ENCODE measurements around the gene CRIP1. TPM values are rescaled to one million over a fixed set of nuclear protein-coding genes. Genes with fewer than 3 reads are reported as not detected.

The CRIP1 gene
- total RNA-seq, 1 donor from 2014 or later, result 106 TPM

DNA sequence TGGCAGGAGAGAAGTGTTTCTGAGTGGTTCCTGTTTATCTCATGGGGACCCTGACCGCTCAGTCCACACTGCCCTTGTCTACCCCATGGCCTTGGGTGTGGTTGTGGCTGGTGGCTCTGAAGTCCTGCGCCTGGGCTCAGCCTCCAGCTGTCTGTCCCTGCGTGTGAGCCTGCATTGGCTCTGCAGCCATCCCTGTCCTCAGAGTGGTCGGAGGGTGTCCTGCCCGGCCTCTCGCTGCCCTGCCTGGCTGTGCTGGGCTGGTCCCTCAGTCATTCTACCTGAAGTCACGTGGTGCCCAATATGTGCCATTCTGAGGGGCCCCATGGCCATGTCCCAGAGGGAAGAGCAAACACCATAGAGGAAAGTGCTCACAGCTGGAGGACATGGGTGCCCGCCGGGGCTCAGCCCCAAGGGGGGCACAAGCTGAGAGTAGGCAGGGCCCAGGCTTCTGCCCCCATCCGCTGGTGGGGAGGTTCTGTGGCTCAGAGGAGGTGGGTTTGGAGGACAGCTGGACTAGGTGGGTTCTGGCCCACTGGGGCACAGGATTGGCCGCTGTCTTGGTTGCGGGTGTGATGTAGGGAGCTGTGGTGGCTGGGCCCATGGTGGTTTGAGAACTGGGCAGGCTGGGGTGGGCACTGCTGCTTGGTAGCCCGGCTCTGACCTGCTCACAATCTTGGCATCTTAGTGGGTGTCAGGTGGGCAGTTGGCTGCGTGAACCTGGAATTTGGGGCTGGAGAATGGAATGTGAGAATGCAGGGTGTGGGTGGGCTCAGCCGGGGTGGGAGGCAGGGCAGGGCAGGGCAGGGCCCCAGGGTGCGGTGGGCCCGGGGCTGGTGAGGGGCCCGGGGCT is 16.0 kb downstream of the CRIP1 start:
- intact Hi-C loops (cut with DNase I), result no loop called here
- TF ChIP-seq, protein P1, sequence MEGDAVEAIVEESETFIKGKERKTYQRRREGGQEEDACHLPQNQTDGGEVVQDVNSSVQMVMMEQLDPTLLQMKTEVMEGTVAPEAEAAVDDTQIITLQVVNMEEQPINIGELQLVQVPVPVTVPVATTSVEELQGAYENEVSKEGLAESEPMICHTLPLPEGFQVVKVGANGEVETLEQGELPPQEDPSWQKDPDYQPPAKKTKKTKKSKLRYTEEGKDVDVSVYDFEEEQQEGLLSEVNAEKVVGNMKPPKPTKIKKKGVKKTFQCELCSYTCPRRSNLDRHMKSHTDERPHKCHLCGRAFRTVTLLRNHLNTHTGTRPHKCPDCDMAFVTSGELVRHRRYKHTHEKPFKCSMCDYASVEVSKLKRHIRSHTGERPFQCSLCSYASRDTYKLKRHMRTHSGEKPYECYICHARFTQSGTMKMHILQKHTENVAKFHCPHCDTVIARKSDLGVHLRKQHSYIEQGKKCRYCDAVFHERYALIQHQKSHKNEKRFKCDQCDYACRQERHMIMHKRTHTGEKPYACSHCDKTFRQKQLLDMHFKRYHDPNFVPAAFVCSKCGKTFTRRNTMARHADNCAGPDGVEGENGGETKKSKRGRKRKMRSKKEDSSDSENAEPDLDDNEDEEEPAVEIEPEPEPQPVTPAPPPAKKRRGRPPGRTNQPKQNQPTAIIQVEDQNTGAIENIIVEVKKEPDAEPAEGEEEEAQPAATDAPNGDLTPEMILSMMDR (IDR thresholded peaks at IDR 0.05), result no peak
- Histone ChIP-seq H3K4me3 (no peak overlapping the region), H3K27me3 (no peaks in the 10 kb centered on the region), H3K4me1 (no peaks in the 10 kb centered on the region), H3K36me3 (peaks cover 0 to 10% of the 10 kb centered on the region in 2 donors), H3K27ac (no peak overlapping the region), H3K9me3 (no peaks in the 10 kb centered on the region)
- no peak for DNase-seq (ENCODE audit: low spot score in 2 of 2)

DNA sequence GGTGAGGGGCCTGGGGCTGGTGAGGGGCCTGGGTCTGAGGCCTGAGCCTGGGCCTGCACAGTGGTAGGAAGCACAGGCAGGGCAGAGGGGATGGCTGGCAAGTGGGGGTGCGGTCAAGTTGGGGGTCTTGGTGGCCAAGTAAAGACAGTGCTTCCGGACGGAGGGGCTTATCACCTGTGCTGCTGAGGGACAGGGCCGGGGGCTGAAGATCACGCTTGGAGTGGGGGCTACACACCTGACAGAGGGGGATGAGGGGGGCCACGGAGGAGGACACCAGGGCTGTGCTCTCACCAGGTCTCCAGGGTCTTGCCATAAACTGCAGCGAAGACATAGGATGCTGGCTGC is 16.6 kb downstream of the CRIP1 start:
- TF ChIP-seq, protein P1 (IDR thresholded peaks at IDR 0.05), result no peak
- intact Hi-C loops (cut with DNase I), result no loop called here
- H3K27ac ChIP-seq, result no peak overlapping the region
- H3K4me1 ChIP-seq, result no peaks in the 10 kb centered on the region
- H3K27me3 ChIP-seq, result no peaks in the 10 kb centered on the region
- no peaks in the 10 kb centered on the region for H3K9me3 ChIP-seq
- H3K4me3 ChIP-seq, result no peak overlapping the region
- peaks cover 0 to 7% of the 10 kb centered on the region in 2 donors for H3K36me3 ChIP-seq
- DNase-seq (ENCODE audit: low spot score in 2 of 2), result no peak

DNA sequence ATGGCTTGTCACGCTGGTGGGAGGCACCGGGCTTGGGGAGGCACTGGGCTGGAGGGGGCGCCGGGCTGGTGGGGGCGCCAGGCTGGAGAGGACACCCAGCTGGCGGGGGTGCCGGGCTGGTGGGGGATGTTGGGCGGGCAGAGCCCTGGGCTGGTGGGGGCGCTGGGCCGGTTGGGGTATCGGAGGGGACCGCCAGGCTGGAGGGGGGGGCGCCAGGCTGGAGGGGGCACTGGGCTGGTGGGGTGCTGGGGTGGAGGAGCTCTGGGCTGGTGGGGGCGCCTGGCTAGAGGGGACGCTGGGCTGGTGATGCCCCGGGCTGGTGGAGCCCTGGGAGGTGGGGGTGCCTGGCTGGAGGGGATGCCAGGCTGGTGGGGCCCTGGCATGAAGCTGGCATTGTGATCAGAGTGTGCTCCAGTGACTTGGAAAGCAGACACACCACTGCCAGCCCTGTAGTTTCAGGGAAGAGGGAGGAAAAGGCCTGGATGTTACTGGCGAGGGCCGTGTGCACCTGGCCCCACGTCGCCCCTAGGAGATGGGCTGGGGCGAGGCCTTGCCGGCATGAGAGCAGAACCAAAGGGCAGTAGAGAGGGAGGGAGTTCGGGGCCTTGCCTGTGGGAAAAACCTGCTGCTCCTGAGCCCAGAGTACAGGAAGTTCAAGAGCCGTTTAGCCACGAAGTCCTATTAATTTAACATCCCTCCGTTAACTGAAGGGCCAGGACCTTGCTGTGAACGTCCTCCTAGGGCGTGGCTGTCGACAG is 17.4 kb downstream of the CRIP1 start:
- no peak overlapping the region for H3K4me3 ChIP-seq
- no peaks in the 10 kb centered on the region for H3K9me3 ChIP-seq
- H3K27me3 ChIP-seq, result no peaks in the 10 kb centered on the region
- no peak for DNase-seq (ENCODE audit: low spot score in 2 of 2)
- H3K27ac ChIP-seq, result no peak overlapping the region
- H3K36me3 ChIP-seq, result no peaks in the 10 kb centered on the region
- intact Hi-C loops (cut with DNase I), result no loop called here
- TF ChIP-seq, protein P1 (IDR thresholded peaks at IDR 0.05), result no peak
- no peaks in the 10 kb centered on the region for H3K4me1 ChIP-seq

DNA sequence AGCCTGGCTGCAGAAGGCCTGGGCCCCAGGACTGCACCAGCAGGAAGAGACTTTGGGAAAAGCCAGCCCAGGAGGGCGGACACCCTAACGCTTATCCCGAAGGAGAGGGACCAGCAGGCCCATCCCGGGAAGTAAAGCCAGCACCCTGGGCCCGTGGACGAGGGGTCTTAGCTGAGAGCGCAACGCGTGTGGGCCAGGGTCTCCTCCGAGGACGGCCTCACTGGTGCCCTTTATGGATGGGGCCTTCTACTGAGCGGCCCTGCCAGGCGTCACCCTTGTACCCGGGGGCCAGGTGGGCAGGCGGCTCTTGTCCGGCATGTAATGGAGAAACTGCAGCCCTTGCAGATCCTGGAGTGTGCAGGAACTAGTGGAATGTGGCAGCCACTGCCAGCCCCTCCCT is 18.4 kb downstream of the CRIP1 start:
- DNase-seq (ENCODE audit: low spot score in 2 of 2), result no peak

DNA sequence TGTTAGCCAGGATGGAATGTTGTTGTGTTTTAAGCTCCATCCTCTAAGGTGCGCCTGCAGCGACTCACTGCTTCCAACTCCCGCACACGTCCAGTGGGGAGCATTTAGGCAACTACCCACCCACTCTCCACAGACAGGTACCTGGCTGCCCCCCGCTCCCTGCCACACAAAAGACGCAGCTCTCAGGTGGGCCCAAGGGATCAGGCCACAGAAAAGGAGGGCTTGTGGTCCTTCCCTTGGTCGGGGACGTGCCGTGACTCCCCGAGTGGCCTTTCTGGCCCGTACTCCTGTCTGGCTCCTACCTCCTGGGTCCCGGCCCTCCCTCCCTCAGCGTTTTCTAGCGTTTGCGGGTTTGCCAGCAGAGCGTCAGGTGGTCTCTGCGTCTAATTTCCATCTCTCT is 20.6 kb downstream of the CRIP1 start:
- no peak overlapping the region for H3K4me3 ChIP-seq
- no peaks in the 10 kb centered on the region for H3K4me1 ChIP-seq
- intact Hi-C loops (cut with DNase I), result no loop called here
- H3K36me3 ChIP-seq, result no peaks in the 10 kb centered on the region
- TF ChIP-seq, protein P1 (IDR thresholded peaks at IDR 0.05), result no peak
- H3K27me3 ChIP-seq, result no peaks in the 10 kb centered on the region
- no peak for DNase-seq (ENCODE audit: low spot score in 2 of 2)
- H3K9me3 ChIP-seq, result no peaks in the 10 kb centered on the region
- no peak overlapping the region for H3K27ac ChIP-seq

More for the DNA sequence above, 18.4 kb downstream of the CRIP1 start:
- H3K4me1 ChIP-seq, result no peaks in the 10 kb centered on the region
- no peaks in the 10 kb centered on the region for H3K36me3 ChIP-seq
- intact Hi-C loops (cut with DNase I), result no loop called here
- TF ChIP-seq, protein P1 (IDR thresholded peaks at IDR 0.05), result no peak
- no peaks in the 10 kb centered on the region for H3K27me3 ChIP-seq
- H3K27ac ChIP-seq, result no peak overlapping the region
- H3K9me3 ChIP-seq, result no peaks in the 10 kb centered on the region
- H3K4me3 ChIP-seq, result no peak overlapping the region

Measured in ascending aorta (tissue), 2 donors.